ENCODE measurements around the gene FGF1.

The FGF1 gene

GRCh38 chr5:142685418-142686209, at the start of gene FGF1:
TSS of gene FGF1 (minus strand) at chr5:142686090. CDS start at chr5:142614127, 71,963 bp downstream.
- DNase-seq (ENCODE audit: low spot score), result no peak

DNA sequence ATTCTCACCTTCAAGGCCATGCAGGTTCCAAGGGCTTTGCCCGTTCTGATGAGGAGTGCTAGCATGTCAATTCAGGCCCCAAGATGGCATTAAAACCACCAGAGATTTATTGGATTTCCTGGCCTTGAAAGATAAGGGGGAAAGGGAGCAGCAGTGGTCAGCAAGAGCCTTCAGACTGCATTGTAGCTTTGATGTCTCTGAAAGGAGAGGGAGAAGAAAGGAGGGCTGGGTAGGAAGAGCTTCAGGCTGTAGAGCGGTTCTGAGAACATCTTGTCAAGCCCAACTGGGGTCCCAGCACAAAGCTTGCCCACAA, 41.8 kb upstream of the FGF1 start:
- DNase-seq (ENCODE audit: low spot score), result no peak

- peak; percentile 42 for DNase-seq (ENCODE audit: low spot score)
Measured at GRCh38 chr5:142726188-142726731, 40.4 kb upstream of the FGF1 start.

DNA sequence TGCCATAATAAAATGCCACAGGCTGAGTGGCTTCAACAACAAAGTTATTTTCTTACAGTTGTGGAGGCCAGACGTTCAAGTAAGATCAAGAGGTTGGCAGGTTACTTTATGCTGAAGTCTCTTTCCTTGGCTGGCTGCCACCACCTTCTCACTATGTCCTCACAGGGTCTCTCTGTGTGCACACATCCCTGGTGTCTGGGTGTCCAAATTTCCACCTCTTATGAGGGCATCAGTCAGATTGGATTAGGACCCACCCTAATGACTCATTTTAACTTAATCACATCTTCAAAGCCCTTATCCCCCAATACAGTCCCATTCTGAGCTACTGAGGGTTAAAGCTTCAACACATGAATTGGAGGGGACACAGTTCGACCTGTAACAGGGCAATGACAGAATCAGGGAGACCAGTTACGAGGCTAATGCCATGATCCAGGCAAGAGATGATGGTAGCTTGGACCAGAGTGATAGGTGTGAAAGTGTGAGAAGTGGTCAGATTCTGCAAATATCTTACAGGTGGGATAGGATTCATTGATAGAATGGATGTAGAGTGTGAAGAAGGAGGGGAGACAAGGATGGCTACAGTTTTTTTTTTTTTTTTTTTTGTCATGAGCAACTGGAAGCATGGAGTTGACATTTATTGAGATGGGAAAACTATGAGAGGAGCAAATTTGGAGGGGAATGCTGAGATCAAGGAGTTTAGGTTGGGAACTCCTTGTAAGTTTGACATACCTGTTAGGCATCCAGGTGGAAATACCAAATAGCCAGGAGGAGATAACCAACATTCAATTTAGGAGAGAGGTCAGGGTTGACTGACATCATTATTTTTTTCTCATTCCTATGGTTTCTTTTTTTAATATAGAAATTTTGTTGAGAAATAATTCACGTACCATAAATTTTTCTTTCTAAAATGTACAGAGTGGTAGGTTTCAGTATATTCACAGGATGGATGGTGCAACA, 39.6 kb upstream of the FGF1 start:
- no peak for DNase-seq (ENCODE audit: low spot score)

DNA sequence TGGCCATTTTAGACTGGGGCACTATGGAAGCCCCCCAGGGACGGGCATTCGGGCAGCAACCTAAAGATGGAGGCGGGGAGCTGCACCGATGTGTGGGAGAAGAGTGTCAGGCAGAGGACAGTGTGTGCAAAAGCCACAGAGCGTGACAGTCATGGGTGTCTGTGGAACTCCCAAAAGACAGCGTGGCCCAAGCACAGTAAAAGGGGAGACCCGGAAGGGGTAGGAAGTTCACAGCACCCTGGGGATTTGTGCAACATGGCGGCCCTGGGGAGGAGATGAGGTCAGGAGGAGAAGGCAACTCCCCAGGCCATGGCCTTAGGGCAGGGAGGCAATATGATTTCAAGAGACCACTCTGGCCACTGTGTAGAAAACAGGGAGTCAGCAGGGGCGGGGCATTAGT, 38.9 kb upstream of the FGF1 start:
- DNase-seq (ENCODE audit: low spot score), result no peak

DNA sequence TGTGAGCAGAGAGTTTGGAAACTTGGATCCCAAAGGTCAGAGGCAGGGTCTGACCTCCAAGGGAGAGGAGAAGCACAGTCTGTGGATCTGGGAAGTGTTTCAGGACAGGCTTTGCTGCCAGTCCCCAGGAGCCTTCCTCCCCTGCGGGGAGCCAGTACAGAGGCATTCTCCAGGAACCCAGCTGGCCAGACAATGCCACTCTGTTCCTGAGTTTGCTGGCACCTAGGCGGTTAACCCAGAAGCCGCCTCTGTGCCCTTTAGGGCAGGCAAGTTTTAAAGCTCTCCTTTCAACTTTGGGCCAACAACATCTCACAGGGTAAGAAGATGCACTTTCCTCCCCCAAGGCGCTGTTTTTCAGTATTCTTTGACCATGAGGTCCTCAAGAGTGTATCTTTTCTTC, 37.0 kb upstream of the FGF1 start:
- no peak for DNase-seq (ENCODE audit: low spot score)

DNA sequence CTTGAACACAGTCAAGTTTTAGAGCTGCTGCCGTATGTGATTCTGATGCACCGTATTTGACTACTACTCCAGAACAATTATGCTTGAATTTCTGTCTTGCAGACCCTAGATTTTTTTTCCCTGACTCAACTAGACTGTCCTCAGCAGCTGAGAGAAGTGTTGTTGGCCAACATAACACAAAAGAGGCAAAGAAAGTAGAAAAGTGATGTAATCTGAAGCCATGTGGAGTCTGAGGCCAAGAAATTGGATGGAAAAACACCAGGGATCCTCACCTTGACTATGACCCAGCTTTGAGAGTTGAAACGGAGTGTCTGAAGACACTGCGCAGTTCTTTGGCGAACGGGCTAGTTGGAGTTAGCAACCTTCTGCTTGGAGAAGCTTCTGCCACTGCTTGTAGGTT, 36.3 kb upstream of the FGF1 start:
- no peak for DNase-seq (ENCODE audit: low spot score)

- DNase-seq (ENCODE audit: low spot score), result no peak
Measured at GRCh38 chr5:142720641-142721271, 34.9 kb upstream of the FGF1 start.

GRCh38 chr5:142719836-142720370, 34.0 kb upstream of the FGF1 start:
- no peak for DNase-seq (ENCODE audit: low spot score)

DNA sequence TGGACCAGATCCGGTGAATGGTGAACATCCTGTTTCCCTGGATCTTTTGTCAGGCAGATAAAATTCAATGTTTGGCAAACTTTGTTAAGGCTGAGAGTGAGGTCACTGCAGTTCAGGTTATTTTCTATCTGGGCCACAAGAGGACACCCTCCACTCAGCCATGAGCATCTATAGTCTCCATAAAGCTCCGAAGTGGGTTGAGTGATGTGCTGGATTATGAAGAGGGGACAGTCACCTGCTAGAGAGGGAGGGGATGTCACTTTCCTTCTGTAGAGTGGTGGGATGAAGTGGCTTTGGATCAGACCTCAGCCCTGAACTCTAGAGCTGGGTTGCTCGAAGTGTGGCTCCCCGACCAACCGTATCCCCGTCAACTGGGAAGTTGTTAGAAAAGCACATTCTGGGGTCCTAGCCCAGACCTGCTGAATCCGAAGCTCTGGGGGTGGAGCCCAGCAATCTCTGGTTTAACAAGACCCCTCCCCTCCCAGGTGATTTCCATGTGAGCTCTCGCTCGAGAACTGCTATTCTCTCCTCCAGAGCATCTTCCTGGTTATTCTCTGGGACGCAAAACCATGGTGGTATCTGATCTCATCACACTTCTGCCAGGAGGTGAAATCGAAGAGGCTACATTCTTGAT, 31.8 kb upstream of the FGF1 start:
- DNase-seq (ENCODE audit: low spot score), result peak; percentile 33

- DNase-seq (ENCODE audit: low spot score), result peak; percentile 56
Measured at GRCh38 chr5:142716963-142717362, 31.1 kb upstream of the FGF1 start.

DNA sequence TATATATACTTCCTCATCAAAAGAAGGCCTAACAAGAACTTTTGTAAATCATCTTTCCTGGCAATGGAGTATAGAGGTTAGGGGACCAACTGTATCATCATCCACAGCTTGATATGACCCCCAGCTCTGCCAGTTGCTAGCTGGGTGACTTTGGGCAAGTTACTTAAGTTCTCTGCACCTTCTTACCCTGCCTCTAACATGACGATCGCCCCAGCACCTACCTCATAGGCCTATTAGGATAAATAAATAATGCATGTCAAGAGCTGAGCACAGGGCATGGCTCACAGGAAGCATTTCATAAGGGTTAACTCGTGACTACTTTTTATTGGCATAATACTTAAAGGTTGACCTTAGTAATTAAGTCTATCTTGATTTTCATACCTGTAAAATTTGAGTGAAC, 29.4 kb upstream of the FGF1 start:
- DNase-seq (ENCODE audit: low spot score), result no peak

DNA sequence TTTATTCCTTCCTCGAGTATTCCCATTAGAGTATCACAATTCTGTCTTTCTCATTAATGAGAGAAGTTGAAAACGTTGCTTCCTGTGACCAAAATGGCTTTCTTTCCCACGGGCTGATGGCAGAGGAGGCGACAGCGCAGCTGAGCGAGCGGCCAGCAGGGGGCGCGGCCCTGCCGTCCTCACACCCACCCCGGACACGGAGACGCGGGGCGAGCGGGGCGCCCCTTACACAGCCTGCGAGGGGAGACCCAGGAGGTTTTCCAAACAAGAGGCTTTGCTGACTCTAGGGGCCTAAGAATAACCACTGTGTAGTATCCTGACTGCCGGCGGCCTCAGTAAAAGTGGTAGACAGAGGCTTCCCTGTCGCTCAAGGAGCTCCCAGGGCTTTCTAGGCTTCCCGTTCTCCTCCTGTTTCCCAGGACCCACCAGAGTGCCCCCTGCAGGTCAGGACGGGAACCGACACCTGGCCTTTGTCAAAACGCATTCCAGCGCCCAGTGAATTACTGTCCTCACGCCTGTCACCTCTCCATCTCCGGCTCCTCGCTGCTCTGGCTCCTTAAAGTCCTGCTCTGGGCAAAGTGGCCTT, 27.3 kb upstream of the FGF1 start:
- peak; percentile 88 for DNase-seq (ENCODE audit: low spot score)

GRCh38 chr5:142703153-142703552, 17.3 kb upstream of the FGF1 start:
- DNase-seq (ENCODE audit: low spot score), result no peak

DNA sequence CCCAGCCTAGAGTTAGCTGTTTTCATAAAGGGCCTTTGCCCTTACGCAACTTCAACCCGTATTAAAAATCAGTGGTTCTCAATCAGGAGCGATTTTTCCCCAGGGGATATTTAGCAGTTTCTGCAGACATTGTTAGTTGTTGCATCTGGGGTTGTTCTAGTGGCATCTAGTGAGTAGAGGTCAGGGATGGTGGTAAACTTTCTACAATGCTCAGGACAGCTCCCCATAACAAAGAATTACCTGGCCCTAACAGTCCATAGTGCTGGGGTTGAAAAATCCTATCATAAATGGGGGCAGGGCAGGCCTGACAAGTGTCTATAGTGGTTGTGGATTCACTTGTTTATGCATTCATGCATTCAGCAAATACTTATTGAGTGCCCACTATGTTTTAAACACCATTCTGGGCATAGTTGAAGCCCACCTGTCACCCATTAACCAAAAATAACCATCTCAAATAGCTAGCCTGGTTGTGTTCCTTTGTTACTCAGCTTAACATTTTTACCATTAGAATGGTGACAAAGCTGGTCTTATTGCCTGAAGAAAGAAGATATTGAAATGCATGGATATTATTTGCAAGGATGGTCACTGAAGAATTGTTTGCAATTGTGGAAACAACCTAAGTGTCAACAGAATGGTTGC, 15.9 kb upstream of the FGF1 start:
- no peak for DNase-seq (ENCODE audit: low spot score)

- DNase-seq (ENCODE audit: low spot score), result no peak
Measured at GRCh38 chr5:142700566-142700965, 14.7 kb upstream of the FGF1 start.

DNA sequence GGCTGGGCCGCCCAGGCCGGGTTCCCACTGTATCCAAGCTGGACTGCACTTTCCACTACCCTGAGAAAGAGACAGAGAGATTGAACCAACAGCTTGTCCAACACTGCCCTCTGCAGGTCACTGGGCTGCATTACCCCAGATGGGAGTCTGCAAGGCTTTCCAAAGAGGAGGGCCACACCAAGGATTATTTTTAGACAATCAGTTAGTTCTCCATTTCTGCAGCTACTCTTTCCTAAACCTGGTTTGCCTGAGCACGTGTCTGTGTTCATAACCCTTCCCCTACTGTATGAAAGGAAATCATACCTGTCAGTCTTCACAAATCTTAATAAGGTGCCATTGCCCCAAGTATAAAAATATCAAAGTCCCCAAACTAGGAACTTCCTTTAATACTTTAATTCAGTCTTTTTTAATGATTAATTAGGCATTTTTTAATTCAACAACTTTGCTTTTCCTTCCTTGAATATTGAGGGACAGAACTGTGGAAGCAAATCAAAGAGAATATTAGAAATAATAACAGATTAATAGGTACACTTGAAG, 13.4 kb upstream of the FGF1 start:
- DNase-seq (ENCODE audit: low spot score), result peak; percentile 83

GRCh38 chr5:142698447-142699183, 12.7 kb upstream of the FGF1 start:
- DNase-seq (ENCODE audit: low spot score), result no peak

GRCh38 chr5:142697356-142698255, 11.7 kb upstream of the FGF1 start:
- DNase-seq (ENCODE audit: low spot score), result no peak

Data from activated CD4-positive, alpha-beta T cell treated with anti-CD3 and anti-CD28 coated beads, Interleukin-2, Interleukin-4, amounts not matched to agents 100 ng/mL and 50 ng/mL, durations not matched to agents 16 hours and 8 hours (primary cell).